Measurements from ENCODE around the gene CASKIN1.

GRCh38 chr16:2151188-2152091, 45.0 kb downstream of the CASKIN1 start:
- TF ChIP-seq CTCF (conservative IDR thresholded peaks at IDR 0.05; ENCODE audit: low read length) (no peak), EZH2phosphoT487 (IDR thresholded peaks at IDR 0.05; ENCODE audit: borderline replicate concordance) (no peak)
